ENCODE measurements around the gene COBL.

Gene COBL

GRCh38 chr7:51327287-51327717 is 10.7 kb upstream of the COBL start:
- in situ Hi-C loops (cut with MboI; ENCODE audit: low pct_unique_long_range_greater_than_20kb, low sequenced_read_pairs, unreplicated experiment): no loop called here
- no peak for TF ChIP-seq CTCF (IDR thresholded peaks at IDR 0.05; ENCODE audit: extremely low read depth, insufficient read depth, missing control alignments)
- DNase-seq (ENCODE audit: low spot score): no peak

GRCh38 chr7:51326656-51327286 is 10.2 kb upstream of the COBL start:
- no peak for TF ChIP-seq CTCF (IDR thresholded peaks at IDR 0.05; ENCODE audit: extremely low read depth, insufficient read depth, missing control alignments)
- in situ Hi-C loops (cut with MboI; ENCODE audit: low pct_unique_long_range_greater_than_20kb, low sequenced_read_pairs, unreplicated experiment): no loop called here
- no peak for DNase-seq (ENCODE audit: low spot score)

- no peak for DNase-seq (ENCODE audit: low spot score)
- no peak for TF ChIP-seq CTCF (IDR thresholded peaks at IDR 0.05; ENCODE audit: extremely low read depth, insufficient read depth, missing control alignments)
- in situ Hi-C loops (cut with MboI; ENCODE audit: low pct_unique_long_range_greater_than_20kb, low sequenced_read_pairs, unreplicated experiment): no loop called here
These were observed 9.3 kb upstream of the COBL start for GRCh38 chr7:51325908-51326307.

GRCh38 chr7:51325261-51325676 is 8.7 kb upstream of the COBL start:
- no peak for DNase-seq (ENCODE audit: low spot score)
- in situ Hi-C loops (cut with MboI; ENCODE audit: low pct_unique_long_range_greater_than_20kb, low sequenced_read_pairs, unreplicated experiment): no loop called here
- no peak for TF ChIP-seq CTCF (IDR thresholded peaks at IDR 0.05; ENCODE audit: extremely low read depth, insufficient read depth, missing control alignments)

GRCh38 chr7:51324206-51324898 is 7.7 kb upstream of the COBL start:
- in situ Hi-C loops (cut with MboI; ENCODE audit: low pct_unique_long_range_greater_than_20kb, low sequenced_read_pairs, unreplicated experiment): no loop called here
- TF ChIP-seq CTCF (IDR thresholded peaks at IDR 0.05; ENCODE audit: extremely low read depth, insufficient read depth, missing control alignments): no peak
- no peak for DNase-seq (ENCODE audit: low spot score)

- in situ Hi-C loops (cut with MboI; ENCODE audit: low pct_unique_long_range_greater_than_20kb, low sequenced_read_pairs, unreplicated experiment): no loop called here
These were observed 5.4 kb upstream of the COBL start for GRCh38 chr7:51321961-51322515.

More at GRCh38 chr7:51321961-51322515, 5.4 kb upstream of the COBL start:
- TF ChIP-seq CTCF (IDR thresholded peaks at IDR 0.05; ENCODE audit: extremely low read depth, insufficient read depth, missing control alignments): no peak
- DNase-seq (ENCODE audit: low spot score): no peak
